H54 (cell line): Measurements from ENCODE around the gene SPRR5.

Experiments used
- DNase-seq: peaks from one replicate; pipeline ENCODE4 v3.0.0; 2011; ENCODE audit warnings: low spot score, mixed read lengths; ENCODE audit not compliant: insufficient read length
- FAIRE-seq: peaks from 3 replicates; lab custom pipeline; 2011; peaks lifted over from hg19 to GRCh38; lab: Jason Lieb, UNC
- POLR2A ChIP-seq: IDR thresholded peaks from 2 replicates; pipeline ENCODE4 v1.6.1; 2011; ENCODE audit warnings: low read depth, mild to moderate bottlenecking, low read length

The SPRR5 gene

GRCh38 chr1:152960452-152961044 is 13.5 kb downstream of the SPRR5 start:
- DNase-seq (no peak), FAIRE-seq (no peak)
- TF ChIP-seq POLR2A, result no peak

GRCh38 chr1:152961226-152961891 is 14.4 kb downstream of the SPRR5 start:
- FAIRE-seq (no peak), DNase-seq (no peak)
- no peak for TF ChIP-seq POLR2A

GRCh38 chr1:152962876-152963415 is 15.9 kb downstream of the SPRR5 start:
- no peak for TF ChIP-seq POLR2A
- DNase-seq (no peak), FAIRE-seq (no peak)

GRCh38 chr1:152964536-152964935 is 17.5 kb downstream of the SPRR5 start:
- FAIRE-seq (no peak), DNase-seq (no peak)
- no peak for TF ChIP-seq POLR2A

GRCh38 chr1:152965853-152966252 is 18.8 kb downstream of the SPRR5 start:
- FAIRE-seq (no peak), DNase-seq (no peak)
- no peak for TF ChIP-seq POLR2A

GRCh38 chr1:152967201-152967600 is 20.2 kb downstream of the SPRR5 start:
- no peak for TF ChIP-seq POLR2A
- DNase-seq (no peak), FAIRE-seq (no peak)

- FAIRE-seq, result no peak
- DNase-seq, result no peak
- no peak for TF ChIP-seq POLR2A
Observed at GRCh38 chr1:152968248-152968647, 21.2 kb downstream of the SPRR5 start.

GRCh38 chr1:152969036-152969435 is 22.0 kb downstream of the SPRR5 start:
- TF ChIP-seq POLR2A, result no peak
- no peak for FAIRE-seq
- DNase-seq, result no peak

- DNase-seq (no peak), FAIRE-seq (no peak)
- no peak for TF ChIP-seq POLR2A
Observed at GRCh38 chr1:152970495-152970894, 23.5 kb downstream of the SPRR5 start, which contains the start of gene SPRR4. Gene SPRR4 (plus strand): TSS chr1:152970648. CDS start chr1:152971891, 1,243 bp downstream.

- FAIRE-seq (no peak), DNase-seq (no peak)
- no peak for TF ChIP-seq POLR2A
Observed at GRCh38 chr1:152972196-152972886, 25.3 kb downstream of the SPRR5 start.

- DNase-seq, result no peak
- TF ChIP-seq POLR2A, result no peak
- FAIRE-seq, result no peak
Observed at GRCh38 chr1:152976688-152977087, 29.7 kb downstream of the SPRR5 start.

GRCh38 chr1:152977614-152978013 is 30.6 kb downstream of the SPRR5 start:
- TF ChIP-seq POLR2A, result no peak
- DNase-seq (no peak), FAIRE-seq (no peak)

- no peak for TF ChIP-seq POLR2A
- no peak for DNase-seq
- no peak for FAIRE-seq
Observed at GRCh38 chr1:152980676-152981075, 33.7 kb downstream of the SPRR5 start.

GRCh38 chr1:152981146-152981871 is 34.3 kb downstream of the SPRR5 start:
- no peak for DNase-seq
- TF ChIP-seq POLR2A, result no peak
- no peak for FAIRE-seq

- no peak for FAIRE-seq
- TF ChIP-seq POLR2A, result no peak
- no peak for DNase-seq
Observed at GRCh38 chr1:152982076-152982475, 35.1 kb downstream of the SPRR5 start.
